Right kidney (tissue), 1 donor: ENCODE results near the gene PLAAT5.
A peak's percentile ranks its signal among the peaks of the same experiment; 100 is the strongest.
"Not testable (repeated sequence)": the region's sequence is repeated elsewhere in the genome, so short reads cannot be mapped to it uniquely, and the experiment has no call there.

Experiments used
- DNase-seq: peaks from one replicate; pipeline ENCODE4 v3.0.0-alpha.2; 2016

The PLAAT5 gene

GRCh38 chr11:63485777-63486176, 5.2 kb downstream of the PLAAT5 start:
- no peak for DNase-seq

- no peak for DNase-seq
Observed at GRCh38 chr11:63480039-63480438, 10.9 kb downstream of the PLAAT5 start.

- peak; percentile 44 for DNase-seq
Observed at GRCh38 chr11:63478896-63479295, 12.1 kb downstream of the PLAAT5 start.

GRCh38 chr11:63476618-63477017, 14.3 kb downstream of the PLAAT5 start:
- no peak for DNase-seq

GRCh38 chr11:63472372-63472771, 18.6 kb downstream of the PLAAT5 start:
- DNase-seq: no peak

GRCh38 chr11:63470311-63470710, 20.7 kb downstream of the PLAAT5 start:
- no peak for DNase-seq

- DNase-seq: no peak
Observed at GRCh38 chr11:63462137-63462536, 28.8 kb downstream of the PLAAT5 start.

GRCh38 chr11:63459586-63459985, 31.4 kb downstream of the PLAAT5 start:
- no peak for DNase-seq

GRCh38 chr11:63448646-63449045, 42.3 kb downstream of the PLAAT5 start:
- DNase-seq: no peak

- DNase-seq: no peak
Observed at GRCh38 chr11:63445720-63446119, 45.2 kb downstream of the PLAAT5 start.

- no peak for DNase-seq
Observed at GRCh38 chr11:63445118-63445517, 45.8 kb downstream of the PLAAT5 start.

- DNase-seq: no peak
Observed at GRCh38 chr11:63444160-63444559, 46.8 kb downstream of the PLAAT5 start.

- DNase-seq: no peak
Observed at GRCh38 chr11:63443714-63444113, 47.3 kb downstream of the PLAAT5 start.

GRCh38 chr11:63435831-63436230, 55.1 kb downstream of the PLAAT5 start:
- DNase-seq: not testable (repeated sequence)

GRCh38 chr11:63435351-63435750, 55.6 kb downstream of the PLAAT5 start:
- DNase-seq: not testable (repeated sequence)

- not testable (repeated sequence) for DNase-seq
Observed at GRCh38 chr11:63430731-63431130, 60.2 kb downstream of the PLAAT5 start.

- no peak for DNase-seq
Observed at GRCh38 chr11:63427971-63428508, 62.9 kb downstream of the PLAAT5 start.

GRCh38 chr11:63417174-63417852, 73.7 kb downstream of the PLAAT5 start:
- no peak for DNase-seq
